ENCODE measurements around the gene PLCH1. TPM values are rescaled to one million over a fixed set of nuclear protein-coding genes. Genes with fewer than 3 reads are reported as not detected.

PLCH1 gene
- total and polyA plus RNA-seq, 10 of the 15 experiments (the other 5 are each of a cell fraction or from before 2014, with no cell fraction given), result 0.03 to 0.22 (median 0.04) TPM; not detected in 5

- peak; percentile 59; the same call in 1 of the 2 replicates for TF ChIP-seq MTA2 (IDR thresholded peaks at IDR 0.05; ENCODE audit: low read depth)
These were observed 195.8 kb downstream of the PLCH1 start (continued) for GRCh38 chr3:155549087-155549486.

GRCh38 chr3:155548195-155548594 is 196.7 kb downstream of the PLCH1 start:
- no peak for DNase-seq (ENCODE audit: low read depth, low spot score)
- H3K27ac ChIP-seq (ENCODE audit: control insufficient read depth, insufficient read depth), result no peak overlapping the region
- H3K4me1 ChIP-seq (ENCODE audit: control insufficient read depth, insufficient read depth, low read length), result no peaks in the 10 kb centered on the region
- in situ Hi-C loops (cut with MboI), result no loop called here
- TF ChIP-seq MEF2A (IDR thresholded peaks at IDR 0.05; ENCODE audit: insufficient read depth, low read depth, low read length) (no peak), PAX5 (IDR thresholded peaks at IDR 0.05; ENCODE audit: borderline replicate concordance, low read depth, low read length) (no peak), TCF7 (IDR thresholded peaks at IDR 0.05; ENCODE audit: borderline replicate concordance) (no peak), RFX5 (IDR thresholded peaks at IDR 0.05; ENCODE audit: low read depth, low read length) (no peak), RELB (IDR thresholded peaks at IDR 0.05; ENCODE audit: low read depth) (no peak), ZSCAN29 (IDR thresholded peaks at IDR 0.05) (no peak), ZNF384 (IDR thresholded peaks at IDR 0.05; ENCODE audit: borderline replicate concordance, low read depth, low read length) (no peak), STAT1 (conservative IDR thresholded peaks at IDR 0.05) (no peak), CHD4 (IDR thresholded peaks at IDR 0.05) (no peak), TCF3 (IDR thresholded peaks at IDR 0.05; ENCODE audit: borderline replicate concordance, insufficient read depth, low read depth, low read length) (no peak)
- H3K4me2 ChIP-seq (ENCODE audit: control insufficient read depth, insufficient read depth), result no peak overlapping the region
- BruUV-seq (replicated peaks), result no TSS peak
- ChIA-PET RAD21 (ENCODE audit: unreplicated experiment) (no interaction called here), POLR2A (no interaction called here), SMC1A (ENCODE audit: uncharacterized antibody, unreplicated experiment) (no interaction called here), CTCF (no interaction called here)
- H3K9me3 ChIP-seq (replicated peaks; ENCODE audit: control insufficient read depth, insufficient read depth, low read length), result no peaks in the 10 kb centered on the region
- intact Hi-C loops (cut with micrococcal nuclease; ENCODE audit: unreplicated experiment), result no loop called here
- no peak overlapping the region for H3K9ac ChIP-seq (ENCODE audit: control insufficient read depth, insufficient read depth, low read length)
- WGBS (ENCODE audit: insufficient coverage, insufficient replicate concordance, low lambda C conversion rate, missing lambda C conversion rate), result 77% methylated on average over 2 of the region's 2 CpGs
- H3K4me3 ChIP-seq, result no peak overlapping the region
- no peaks in the 10 kb centered on the region for H4K20me1 ChIP-seq (ENCODE audit: control insufficient read depth, insufficient read depth)
- no peak for FAIRE-seq
- no peaks in the 10 kb centered on the region for H3K36me3 ChIP-seq (ENCODE audit: control insufficient read depth in 2 of 2, insufficient read depth in 2 of 2, low read length in 1 of 2)
- H3K79me2 ChIP-seq (ENCODE audit: control insufficient read depth, insufficient read depth, low read length), result no peaks in the 10 kb centered on the region
- no peaks in the 10 kb centered on the region for H3K27me3 ChIP-seq (replicated peaks in 1 of 2; ENCODE audit: control insufficient read depth in 2 of 2, insufficient read depth in 2 of 2, low read length in 1 of 2)
- H2AFZ ChIP-seq (ENCODE audit: control insufficient read depth, low read depth, low read length), result no peak overlapping the region
- ATAC-seq, result no peak
